Neural progenitor cell (in vitro differentiated cells): ENCODE results near the gene RPAP3. TPM values are rescaled to one million over a fixed set of nuclear protein-coding genes. Genes with fewer than 3 reads are reported as not detected.

Experiments
- DNase-seq: peaks from one replicate; pipeline ENCODE4 v3.0.0-alpha.2; 2016; ENCODE audit warnings: low spot score
- H2AFZ ChIP-seq: fragments of 200-600 bp; sonication (generic); replicated peaks from 2 replicates; pipeline ENCODE4 v1.6.1; 2016; ENCODE audit warnings: antibody characterized with exemption
- H3F3A ChIP-seq: fragments of 200-600 bp; sonication (generic); 2 replicates; pipeline ENCODE4 v1.6.1; 2016; ENCODE audit warnings: antibody characterized with exemption, low read depth
- H3K27ac ChIP-seq: fragments of 200-600 bp; sonication (generic); 2 replicates; pipeline ENCODE4 v1.5.1; 2016; ENCODE audit warnings: mild to moderate bottlenecking
- H3K27me3 ChIP-seq: fragments of 200-600 bp; sonication (generic); 2 replicates; pipeline ENCODE4 v1.6.1; 2016; ENCODE audit warnings: mild to moderate bottlenecking, moderate library complexity
- H3K36me3 ChIP-seq: fragments of 200-600 bp; sonication (generic); 2 replicates; pipeline ENCODE4 v1.5.1; 2016
- H3K4me1 ChIP-seq: fragments of 200-600 bp; sonication (generic); 2 replicates; pipeline ENCODE4 v1.6.1; 2016; ENCODE audit warnings: mixed run types
- H3K4me2 ChIP-seq: fragments of 200-600 bp; sonication (generic); 2 replicates; pipeline ENCODE4 v1.6.1; 2016
- H3K4me3 ChIP-seq: fragments of 200-600 bp; sonication (generic); 2 replicates; pipeline ENCODE4 v1.5.1; 2016
- H3K79me2 ChIP-seq: fragments of 200-600 bp; sonication (generic); 2 replicates; pipeline ENCODE4 v1.6.1; 2016; ENCODE audit warnings: low read depth
- H3K9ac ChIP-seq: fragments of 200-600 bp; sonication (generic); 2 replicates; pipeline ENCODE4 v1.6.1; 2016
- H3K9me3 ChIP-seq: fragments of 200-600 bp; sonication (generic); 2 replicates; pipeline ENCODE4 v1.5.1; 2016; ENCODE audit warnings: low read depth
- H4K20me1 ChIP-seq: fragments of 200-600 bp; sonication (generic); 2 replicates; pipeline ENCODE4 v1.6.1; 2016; ENCODE audit warnings: low read depth
- H3K27ac Mint-ChIP-seq: 3 replicates; pipeline ENCODE4 v1.8.0; 2021; ENCODE audit warnings: mixed read lengths
- H3K27me3 Mint-ChIP-seq: 2 replicates; pipeline ENCODE4 v1.8.0; 2022; ENCODE audit warnings: low read depth, mild to moderate bottlenecking, inconsistent platforms, moderate library complexity, mixed read lengths; ENCODE audit not compliant: insufficient read depth
- H3K36me3 Mint-ChIP-seq: 3 replicates; pipeline ENCODE4 v1.8.0; 2021; ENCODE audit warnings: mixed read lengths
- H3K4me1 Mint-ChIP-seq: 3 replicates; pipeline ENCODE4 v1.8.0; 2021; ENCODE audit warnings: mixed read lengths
- H3K4me3 Mint-ChIP-seq: 3 replicates; pipeline ENCODE4 v1.8.0; 2021; ENCODE audit warnings: mild to moderate bottlenecking, moderate library complexity, mixed read lengths
- H3K9me3 Mint-ChIP-seq: 3 replicates; pipeline ENCODE4 v1.8.0; 2020; ENCODE audit warnings: mixed read lengths
- EZH2 ChIP-seq: fragments of 200-600 bp; sonication (generic); IDR thresholded peaks from 2 replicates; pipeline ENCODE4 v1.6.1; 2017; ENCODE audit warnings: antibody characterized with exemption, mild to moderate bottlenecking, moderate library complexity
- EZH2phosphoT487 ChIP-seq: fragments of 200-600 bp; sonication (generic); IDR thresholded peaks from 2 replicates; pipeline ENCODE4 v1.6.1; 2017; ENCODE audit warnings: antibody characterized with exemption
- total RNA-seq: library from RNA; depleted of rRNA; stranded (reverse); fragments of >200 nt; gene quantifications from 2 replicates; pipeline ENCODE4 v1.2.3, GENCODE V29; 2015; ENCODE audit warnings: low replicate concordance
- TF ChIP-seq, protein P1 (sequence below): fragments of 200-600 bp; sonication (generic); IDR thresholded peaks from 2 replicates; pipeline ENCODE4 v1.5.1; 2017; ENCODE audit warnings: antibody characterized with exemption, mild to moderate bottlenecking

The RPAP3 gene
- total RNA-seq, 1 donor from 2014 or later: 61.9 TPM

DNA sequence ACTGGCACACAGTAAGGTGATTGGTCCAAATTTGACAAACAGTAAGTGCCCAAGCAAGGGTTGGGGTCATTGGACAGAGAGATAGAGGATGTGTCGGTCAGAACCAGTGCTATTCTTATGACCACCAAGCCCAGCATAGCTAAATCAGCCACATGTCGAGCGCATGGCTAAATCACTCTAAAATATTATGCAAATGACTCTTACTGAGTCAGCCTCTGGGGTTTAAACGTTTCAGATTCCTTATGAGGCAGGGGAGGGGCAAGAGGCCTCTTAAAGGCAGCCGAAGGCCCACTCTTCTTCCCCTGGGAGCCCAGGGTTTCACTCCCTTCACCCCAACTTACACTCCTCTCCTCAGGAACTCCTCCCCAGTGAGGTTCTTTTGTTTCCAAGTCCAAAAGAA lies 20.1 kb upstream of the RPAP3 start:
- H3K79me2 ChIP-seq: no peaks in the 10 kb centered on the region
- no peak for TF ChIP-seq EZH2phosphoT487
- TF ChIP-seq, protein P1, sequence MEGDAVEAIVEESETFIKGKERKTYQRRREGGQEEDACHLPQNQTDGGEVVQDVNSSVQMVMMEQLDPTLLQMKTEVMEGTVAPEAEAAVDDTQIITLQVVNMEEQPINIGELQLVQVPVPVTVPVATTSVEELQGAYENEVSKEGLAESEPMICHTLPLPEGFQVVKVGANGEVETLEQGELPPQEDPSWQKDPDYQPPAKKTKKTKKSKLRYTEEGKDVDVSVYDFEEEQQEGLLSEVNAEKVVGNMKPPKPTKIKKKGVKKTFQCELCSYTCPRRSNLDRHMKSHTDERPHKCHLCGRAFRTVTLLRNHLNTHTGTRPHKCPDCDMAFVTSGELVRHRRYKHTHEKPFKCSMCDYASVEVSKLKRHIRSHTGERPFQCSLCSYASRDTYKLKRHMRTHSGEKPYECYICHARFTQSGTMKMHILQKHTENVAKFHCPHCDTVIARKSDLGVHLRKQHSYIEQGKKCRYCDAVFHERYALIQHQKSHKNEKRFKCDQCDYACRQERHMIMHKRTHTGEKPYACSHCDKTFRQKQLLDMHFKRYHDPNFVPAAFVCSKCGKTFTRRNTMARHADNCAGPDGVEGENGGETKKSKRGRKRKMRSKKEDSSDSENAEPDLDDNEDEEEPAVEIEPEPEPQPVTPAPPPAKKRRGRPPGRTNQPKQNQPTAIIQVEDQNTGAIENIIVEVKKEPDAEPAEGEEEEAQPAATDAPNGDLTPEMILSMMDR: no peak
- H3K36me3 ChIP-seq: no peaks in the 10 kb centered on the region
- DNase-seq: no peak
- no peaks in the 10 kb centered on the region for H4K20me1 ChIP-seq
- H3K9me3 ChIP-seq: no peaks in the 10 kb centered on the region
- H3F3A ChIP-seq: no peaks in the 10 kb centered on the region
- no peak overlapping the region for H2AFZ ChIP-seq
- Mint-ChIP-seq H3K4me3 (no peak overlapping the region), H3K27ac (no peak overlapping the region), H3K36me3 (no peaks in the 10 kb centered on the region), H3K27me3 (peaks cover 4% of the 10 kb centered on the region), H3K4me1 (peaks cover 3% of the 10 kb centered on the region), H3K9me3 (no peaks in the 10 kb centered on the region)
- no peak overlapping the region for H3K4me2 ChIP-seq
- H3K4me3 ChIP-seq: no peak overlapping the region
- no peak overlapping the region for H3K9ac ChIP-seq
- no peak overlapping the region for H3K27ac ChIP-seq
- no peaks in the 10 kb centered on the region for H3K4me1 ChIP-seq
- H3K27me3 ChIP-seq: no peaks in the 10 kb centered on the region

DNA sequence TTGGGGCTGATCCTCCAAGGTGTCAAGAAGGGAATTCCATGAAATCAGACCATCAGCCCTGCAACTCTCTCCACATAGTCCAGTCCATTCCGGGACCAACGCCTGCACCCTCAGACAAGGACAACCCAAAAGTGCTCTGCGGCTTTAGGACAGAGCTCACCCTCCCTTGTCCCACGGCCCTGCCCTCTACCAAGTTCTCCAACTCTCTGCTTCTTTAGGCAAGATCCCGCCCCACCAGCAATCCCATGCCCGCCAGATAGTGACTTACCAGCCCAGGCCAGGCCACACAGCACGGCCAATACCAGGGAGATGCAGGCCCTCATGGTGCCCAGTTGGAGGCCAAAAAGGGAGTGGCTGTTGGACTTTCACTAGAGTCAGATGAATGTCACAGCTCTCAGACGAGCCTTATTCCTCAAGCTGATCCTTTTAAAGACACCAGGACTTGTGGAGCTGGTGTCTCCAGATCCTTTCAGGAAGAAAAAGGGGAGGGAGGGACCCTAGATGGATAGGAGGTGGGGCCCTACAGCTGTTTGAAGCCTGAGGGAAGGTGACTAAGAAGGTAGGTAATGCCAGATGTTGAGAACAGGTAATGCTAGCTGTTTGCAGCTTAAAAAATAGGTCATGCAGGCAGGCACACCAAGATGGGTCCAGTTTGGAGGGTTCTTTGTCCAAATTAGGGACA lies 19.4 kb upstream of the RPAP3 start, which contains the start of gene ENDOU:
Gene ENDOU, minus strand, starts transcription at position 400 of the 682 bp plus-strand sequence. Its CDS starts 77 bp downstream, at position 323.
- Histone ChIP-seq H3K4me2 (no peak within 1 kb of the TSS), H3K4me1 (no peaks in the 10 kb centered on the region), H4K20me1 (no peaks in the 10 kb centered on the region), H3K27me3 (no peaks in the 10 kb centered on the region), H3K9me3 (no peaks in the 10 kb centered on the region), H2AFZ (no peak within 1 kb of the TSS), H3K79me2 (no peaks in the 10 kb centered on the region), H3K4me3 (no peak within 1 kb of the TSS), H3K36me3 (no peaks in the 10 kb centered on the region), H3F3A (no peaks in the 10 kb centered on the region), H3K27ac (no peak within 1 kb of the TSS), H3K9ac (no peak within 1 kb of the TSS)
- Mint-ChIP-seq H3K4me3 (no peak within 1 kb of the TSS), H3K27me3 (peaks cover 4% of the 10 kb centered on the region), H3K36me3 (no peaks in the 10 kb centered on the region), H3K4me1 (peaks cover 3% of the 10 kb centered on the region), H3K27ac (peak within 1 kb of the TSS; percentile 35), H3K9me3 (no peaks in the 10 kb centered on the region)
- no peak for DNase-seq
- TF ChIP-seq, protein P1: no peak
- TF ChIP-seq EZH2: no peak
- TF ChIP-seq EZH2phosphoT487: no peak

DNA sequence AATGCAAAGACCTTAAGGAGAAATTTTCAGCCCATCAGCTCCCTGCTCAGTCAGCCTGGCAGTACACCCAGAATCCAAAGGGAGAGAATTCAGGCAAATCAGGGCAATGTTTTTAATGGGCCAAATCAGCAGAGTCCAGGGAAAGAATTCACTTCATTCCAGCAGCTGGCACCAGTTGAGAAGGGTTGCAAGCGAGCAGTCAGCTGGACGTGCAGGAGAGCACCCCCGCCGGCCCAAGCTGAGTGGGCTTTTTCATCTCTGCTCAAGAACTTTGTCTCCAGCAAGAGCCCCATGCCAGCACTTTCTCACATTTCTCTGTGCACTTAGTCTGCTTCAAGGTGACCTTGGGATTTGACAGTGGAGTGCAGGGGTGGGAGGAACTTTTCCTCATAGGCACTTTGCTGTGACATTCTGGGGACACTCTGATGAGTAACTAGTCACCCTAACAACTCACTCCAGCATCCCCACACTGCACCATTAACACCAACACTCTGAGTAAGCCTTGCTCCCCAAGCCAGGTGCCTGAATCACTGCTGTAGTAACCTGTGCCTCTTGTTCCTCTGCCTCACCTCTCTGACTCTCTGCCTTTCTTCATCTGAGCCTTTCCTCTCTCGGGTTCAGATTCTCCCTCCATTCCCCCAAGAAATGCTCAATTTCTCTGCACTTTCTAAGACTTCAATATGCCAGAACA lies 17.3 kb upstream of the RPAP3 start:
- no peak for DNase-seq
- H3K27me3 Mint-ChIP-seq: peaks cover 4% of the 10 kb centered on the region
- Histone ChIP-seq H3K4me1 (no peaks in the 10 kb centered on the region), H3F3A (peaks cover 1% of the 10 kb centered on the region), H3K27me3 (no peaks in the 10 kb centered on the region), H4K20me1 (no peaks in the 10 kb centered on the region), H3K36me3 (no peaks in the 10 kb centered on the region), H2AFZ (no peak overlapping the region), H3K9me3 (no peaks in the 10 kb centered on the region), H3K79me2 (no peaks in the 10 kb centered on the region), H3K9ac (no peak overlapping the region), H3K27ac (no peak overlapping the region), H3K4me3 (no peak overlapping the region), H3K4me2 (no peak overlapping the region)
- no peak overlapping the region for H3K27ac Mint-ChIP-seq
- no peaks in the 10 kb centered on the region for H3K36me3 Mint-ChIP-seq
- no peak for TF ChIP-seq EZH2
- TF ChIP-seq, protein P1: no peak
- TF ChIP-seq EZH2phosphoT487: no peak
- H3K4me3 Mint-ChIP-seq: no peak overlapping the region
- no peaks in the 10 kb centered on the region for H3K9me3 Mint-ChIP-seq
- peaks cover 6% of the 10 kb centered on the region for H3K4me1 Mint-ChIP-seq
